Measurements from ENCODE around the gene NIPSNAP2. TPM values are rescaled to one million over a fixed set of nuclear protein-coding genes. Genes with fewer than 3 reads are reported as not detected.
"Not testable (repeated sequence)": the region's sequence is repeated elsewhere in the genome, so short reads cannot be mapped to it uniquely, and the experiment has no call there.

The NIPSNAP2 gene
- total and polyA plus RNA-seq, 8 donors = 52.4 to 101 (median 86.8) TPM

GRCh38 chr7:56009695-56010094, 45.3 kb downstream of the NIPSNAP2 start:
- no peak for TF ChIP-seq CTCF (IDR thresholded peaks at IDR 0.05)
- ATAC-seq (no peak), DNase-seq (peak in 1 of 4 donors; percentile 10)
- peaks cover 0 to 17% of the 10 kb centered on the region in 2 donors for H3K36me3 ChIP-seq
- no peaks in the 10 kb centered on the region for H3K9me3 ChIP-seq
- no peak overlapping the region for H3K4me3 ChIP-seq
- intact Hi-C loops (cut with DNase I) = loop anchor here in 1 of 2 donors (10.0 kb wide), 1 partner anchor 65 kb away; no protein-coding TSS in a partner anchor
- H3K27me3 ChIP-seq = no peaks in the 10 kb centered on the region
- no peak overlapping the region for H3K27ac ChIP-seq
- no peaks in the 10 kb centered on the region for H3K4me1 ChIP-seq

GRCh38 chr7:56017015-56017414, 52.6 kb downstream of the NIPSNAP2 start:
- H3K27ac ChIP-seq; ATAC-seq; DNase-seq; H3K27me3 ChIP-seq; H3K9me3 ChIP-seq; H3K4me3 ChIP-seq; intact Hi-C loops (cut with DNase I); H3K4me1 ChIP-seq: not testable (repeated sequence)
- peaks cover 0 to 49% of the 10 kb centered on the region in 2 donors for H3K36me3 ChIP-seq

- H3K9me3 ChIP-seq = no peaks in the 10 kb centered on the region
- no peak overlapping the region for H3K4me3 ChIP-seq
- no peak for TF ChIP-seq CTCF (IDR thresholded peaks at IDR 0.05)
- no peaks in the 10 kb centered on the region for H3K27me3 ChIP-seq
- peaks cover 0 to 39% of the 10 kb centered on the region in 2 donors for H3K36me3 ChIP-seq
- DNase-seq (no peak), ATAC-seq (no peak)
- intact Hi-C loops (cut with DNase I) = no loop called here
- no peak overlapping the region for H3K27ac ChIP-seq
- no peaks in the 10 kb centered on the region for H3K4me1 ChIP-seq
These were observed 55.1 kb downstream of the NIPSNAP2 start for GRCh38 chr7:56019501-56019900.

DNA sequence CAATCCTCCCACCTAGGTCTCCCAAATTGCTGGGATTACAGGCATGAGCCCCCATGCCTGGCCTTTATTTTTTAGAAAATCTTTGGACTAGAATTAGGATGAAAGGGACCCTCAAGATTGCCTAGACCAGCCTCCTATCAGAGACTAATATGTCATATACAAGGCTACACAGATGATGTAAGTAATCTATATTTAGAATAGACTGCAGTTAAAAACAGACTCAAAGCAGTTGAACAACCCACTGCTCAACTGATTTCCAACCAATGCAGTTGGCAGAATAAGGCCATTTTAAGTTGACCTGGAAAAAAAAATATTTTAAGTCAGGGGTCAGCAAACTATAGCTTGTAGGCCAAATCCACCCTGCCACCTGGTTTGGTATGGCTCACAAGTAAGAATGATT, 59.1 kb downstream of the NIPSNAP2 start:
- DNase-seq (no peak), ATAC-seq (no peak)
- Histone ChIP-seq H3K36me3 (peaks cover 0 to 47% of the 10 kb centered on the region in 2 donors), H3K27ac (no peak overlapping the region), H3K27me3 (no peaks in the 10 kb centered on the region), H3K4me3 (no peak overlapping the region), H3K9me3 (no peaks in the 10 kb centered on the region), H3K4me1 (no peaks in the 10 kb centered on the region)
- no peak for TF ChIP-seq CTCF (IDR thresholded peaks at IDR 0.05)
- intact Hi-C loops (cut with DNase I) = no loop called here

DNA sequence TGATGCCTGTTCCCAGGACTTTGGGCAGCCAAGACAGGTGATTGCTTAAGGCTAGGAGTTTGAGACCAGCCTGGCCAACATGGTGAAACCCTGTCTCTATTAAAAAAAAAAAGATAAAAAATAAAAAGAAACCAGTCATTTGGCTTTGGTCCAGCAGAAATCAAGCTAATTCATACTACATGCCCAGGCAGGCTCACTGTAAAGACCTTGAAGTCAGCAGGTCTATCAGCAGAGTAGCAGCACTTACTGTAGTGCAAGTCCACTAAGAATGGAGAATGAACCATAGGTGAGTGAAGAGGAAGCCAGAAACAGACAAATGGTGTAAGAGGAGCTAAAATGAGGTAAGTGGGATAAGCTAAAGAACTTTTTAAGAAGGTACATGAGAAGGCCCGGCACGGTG, 62.2 kb downstream of the NIPSNAP2 start:
- Histone ChIP-seq H3K4me3 (no peak overlapping the region), H3K9me3 (no peaks in the 10 kb centered on the region), H3K36me3 (peaks cover 0 to 40% of the 10 kb centered on the region in 2 donors), H3K4me1 (no peaks in the 10 kb centered on the region), H3K27me3 (no peaks in the 10 kb centered on the region), H3K27ac (no peak overlapping the region)
- ATAC-seq (no peak), DNase-seq (no peak)
- intact Hi-C loops (cut with DNase I) = no loop called here
- TF ChIP-seq CTCF (IDR thresholded peaks at IDR 0.05) = no peak

GRCh38 chr7:56028942-56029630, 64.7 kb downstream of the NIPSNAP2 start:
- intact Hi-C loops (cut with DNase I) = no loop called here
- peaks cover 0 to 40% of the 10 kb centered on the region in 2 donors for H3K36me3 ChIP-seq
- H3K4me3 ChIP-seq = no peak overlapping the region

More at GRCh38 chr7:56028942-56029630, 64.7 kb downstream of the NIPSNAP2 start:
- no peak for DNase-seq
- Histone ChIP-seq H3K27ac (no peak overlapping the region), H3K9me3 (no peaks in the 10 kb centered on the region), H3K4me1 (peaks cover 0 to 12% of the 10 kb centered on the region in 2 donors), H3K27me3 (no peaks in the 10 kb centered on the region)
- TF ChIP-seq CTCF (IDR thresholded peaks at IDR 0.05) = no peak
- no peak for ATAC-seq
